ENCODE data around the gene FAM107B. TPM values are rescaled to one million over a fixed set of nuclear protein-coding genes. Genes with fewer than 3 reads are reported as not detected.
A peak's percentile ranks its signal among the peaks of the same experiment; 100 is the strongest.

The FAM107B gene
- total and polyA plus RNA-seq, 2 of the 4 experiments (the other 2 are of a cell fraction) = 26.4 to 27.1 TPM

GRCh38 chr10:14478201-14478600 lies 296.5 kb downstream of the FAM107B start:
- ATAC-seq (ENCODE audit: low read depth) = no peak; the same call in 1 of the 2 replicates
- peak overlapping the region; percentile 62; the same call in 1 of the 2 replicates for H3K18ac ChIP-seq (ENCODE audit: low read depth, low read length)
- peak overlapping the region; percentile 74 for H2BK5ac ChIP-seq (ENCODE audit: low read depth, low read length, poor library complexity, severe bottlenecking)
- TF ChIP-seq MAZ (IDR thresholded peaks at IDR 0.05; ENCODE audit: borderline replicate concordance, low read depth, low read length) (no peak), RCOR1 (IDR thresholded peaks at IDR 0.05; ENCODE audit: insufficient replicate concordance, low read length) (no peak), BHLHE40 (IDR thresholded peaks at IDR 0.05; ENCODE audit: low read depth, low read length) (no peak), MAFK (IDR thresholded peaks at IDR 0.05; ENCODE audit: low read depth, low read length) (no peak), ELK1 (IDR thresholded peaks at IDR 0.05; ENCODE audit: borderline replicate concordance, low read depth, low read length) (no peak), RFX5 (IDR thresholded peaks at IDR 0.05; ENCODE audit: low read depth, low read length) (no peak), MXI1 (IDR thresholded peaks at IDR 0.05; ENCODE audit: borderline replicate concordance, low read depth, low read length) (no peak), POLR2A (IDR thresholded peaks at IDR 0.05; ENCODE audit: low read depth, low read length) (no peak), SMC3 (IDR thresholded peaks at IDR 0.05; ENCODE audit: low read depth, low read length) (no peak), CEBPB (IDR thresholded peaks at IDR 0.05; ENCODE audit: low read depth, low read length) (no peak), RAD21 (IDR thresholded peaks at IDR 0.05; ENCODE audit: low read length) (no peak)
- TF ChIP-seq, protein P1, sequence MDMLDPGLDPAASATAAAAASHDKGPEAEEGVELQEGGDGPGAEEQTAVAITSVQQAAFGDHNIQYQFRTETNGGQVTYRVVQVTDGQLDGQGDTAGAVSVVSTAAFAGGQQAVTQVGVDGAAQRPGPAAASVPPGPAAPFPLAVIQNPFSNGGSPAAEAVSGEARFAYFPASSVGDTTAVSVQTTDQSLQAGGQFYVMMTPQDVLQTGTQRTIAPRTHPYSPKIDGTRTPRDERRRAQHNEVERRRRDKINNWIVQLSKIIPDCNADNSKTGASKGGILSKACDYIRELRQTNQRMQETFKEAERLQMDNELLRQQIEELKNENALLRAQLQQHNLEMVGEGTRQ (IDR thresholded peaks at IDR 0.05; ENCODE audit: low read depth, low read length) = no peak
- ChIA-PET POLR2A (ENCODE audit: unreplicated experiment) (no interaction called here), CTCF (interaction anchor here (0.6 to 2.2 kb wide), 4 partner anchors 76 to 283 kb away, joined by 3 to 8 read pairs (median 6); no protein-coding TSS in a partner anchor)
- BruUV-seq (replicated peaks) = no TSS peak
- H3K79me1 ChIP-seq (ENCODE audit: low read depth in 1 of 2, low read length in 2 of 2) = no peaks in the 10 kb centered on the region
- no peaks in the 10 kb centered on the region for H3K27me3 ChIP-seq (ENCODE audit: control insufficient read depth, insufficient read depth, low read length)
- peak overlapping the region; percentile 45 to 57; a peak in 3 of 4 replicates for H4K8ac ChIP-seq (ENCODE audit: low read depth in 2 of 2, low read length in 2 of 2)
- no peak overlapping the region for H3K4me3 ChIP-seq (ENCODE audit: insufficient read depth, low read depth, low read length)
- H2AK9ac ChIP-seq (replicated peaks; ENCODE audit: low read depth, low read length, poor library complexity) = peak overlapping the region; percentile 58
- DNase-seq = no peak
- peak overlapping the region; percentile 6; the same call in 1 of the 2 replicates for H3K27ac ChIP-seq (ENCODE audit: insufficient read depth, low read length)
- intact Hi-C loops (cut with micrococcal nuclease) = loop anchor here (1.0 to 10.0 kb wide), 6 partner anchors 81 to 863 kb away; no protein-coding TSS in a partner anchor
- H3K14ac ChIP-seq (replicated peaks; ENCODE audit: low read depth, low read length) = peak overlapping the region; percentile 27; the same call in 1 of the 2 replicates
- H2BK120ac ChIP-seq (ENCODE audit: low read depth, low read length) = peak overlapping the region; percentile 92
- H2BK20ac ChIP-seq (ENCODE audit: low read depth, low read length) = peak overlapping the region; percentile 77
- in situ Hi-C loops (cut with MboI; ENCODE audit: low sequenced_read_pairs) = no loop called here
- no peak overlapping the region for H3K4me2 ChIP-seq (ENCODE audit: low read depth, low read length)
- H3K4me1 ChIP-seq (ENCODE audit: control insufficient read depth, insufficient read depth, low read length) = peaks cover 16% of the 10 kb centered on the region; the same call in 1 of the 2 replicates
- WGBS, 2 experiments (ENCODE audit: extremely low coverage in 2 of 2, insufficient read length in 1 of 2) = 100% methylated on average over 1 of the region's 7 CpGs; no CpG with 5 or more reads in 1 of the 2 experiments
- peak overlapping the region; percentile 9; the same call in 1 of the 2 replicates for H3K23ac ChIP-seq (ENCODE audit: low read depth, low read length)
- H3K36me3 ChIP-seq (ENCODE audit: control insufficient read depth, insufficient read depth, low read length) = no peaks in the 10 kb centered on the region
- peak overlapping the region; percentile 19 for H2AFZ ChIP-seq (replicated peaks; ENCODE audit: low read length, poor library complexity)
- dilution Hi-C loops (cut with HindIII; ENCODE audit: low sequenced_read_pairs, unreplicated experiment) = no loop called here
- peaks cover 10% of the 10 kb centered on the region; the same call in 1 of the 2 replicates for H3K9me1 ChIP-seq (ENCODE audit: insufficient read depth, low read length)
- peak overlapping the region; percentile 79 for H3K4ac ChIP-seq (ENCODE audit: low read depth, low read length)
- peak overlapping the region; percentile 37; the same call in 1 of the 2 replicates for H3K56ac ChIP-seq (ENCODE audit: extremely low read depth, insufficient read depth, low read length)
- no peaks in the 10 kb centered on the region for H4K20me1 ChIP-seq (ENCODE audit: insufficient read depth, low read length)
- peak overlapping the region; percentile 91 for H4K91ac ChIP-seq (ENCODE audit: insufficient read depth, low read depth, low read length)
- H2BK15ac ChIP-seq (ENCODE audit: low read depth, low read length) = peak overlapping the region; percentile 81; the same call in 2 of the 3 replicates
- H4K5ac ChIP-seq (ENCODE audit: low read depth, low read length) = peak overlapping the region; percentile 46
- no peaks in the 10 kb centered on the region for H3K9me3 ChIP-seq (ENCODE audit: control insufficient read depth, insufficient read depth, low read length)
- peak overlapping the region; percentile 23; the same call in 1 of the 2 replicates for H3K9ac ChIP-seq (ENCODE audit: low read depth, low read length)
- H2AK5ac ChIP-seq (ENCODE audit: low read depth, low read length) = peak overlapping the region; percentile 87

All from IMR-90 (cell line).